ENCODE measurements around the gene WDR47.
"Not testable (repeated sequence)": the region's sequence is repeated elsewhere in the genome, so short reads cannot be mapped to it uniquely, and the experiment has no call there.

WDR47 gene

GRCh38 chr1:109017134-109017533, 24.8 kb downstream of the WDR47 start:
- Histone ChIP-seq H3K27me3 (replicated peaks; ENCODE audit: insufficient read depth, low read length) (no peaks in the 10 kb centered on the region), H3K9me3 (replicated peaks; ENCODE audit: insufficient read depth, low read length) (no peaks in the 10 kb centered on the region), H3K4me2 (ENCODE audit: low read depth, low read length) (no peak overlapping the region), H3K9me2 (replicated peaks; ENCODE audit: insufficient read depth, low read length) (no peaks in the 10 kb centered on the region), H3K4me1 (ENCODE audit: low read length) (no peaks in the 10 kb centered on the region), H2AFZ (ENCODE audit: low read length) (no peak overlapping the region), H3K79me2 (ENCODE audit: low read length) (no peaks in the 10 kb centered on the region), H3K36me3 (replicated peaks; ENCODE audit: insufficient read depth, low read length) (no peaks in the 10 kb centered on the region), H4K20me1 (ENCODE audit: insufficient read depth, low read length) (no peaks in the 10 kb centered on the region), H3K4me3 (ENCODE audit: low read length) (no peak overlapping the region), H3K9ac (ENCODE audit: low read length) (no peak overlapping the region), H3F3A (ENCODE audit: insufficient read depth, low read length) (no peaks in the 10 kb centered on the region), H3K27ac (ENCODE audit: low read length) (no peak overlapping the region)
- TF ChIP-seq EZH2 (optimal IDR thresholded peaks at IDR 0.05; ENCODE audit: low read depth, low read length) (no peak), EZH2phosphoT487 (IDR thresholded peaks at IDR 0.05; ENCODE audit: low read length) (no peak), CTCF (IDR thresholded peaks at IDR 0.05; ENCODE audit: low read length) (no peak)
- no peak for DNase-seq

GRCh38 chr1:109011335-109011734, 30.6 kb downstream of the WDR47 start:
- Histone ChIP-seq H3K4me1 (ENCODE audit: low read length) (no peaks in the 10 kb centered on the region), H3K36me3 (replicated peaks; ENCODE audit: insufficient read depth, low read length) (no peaks in the 10 kb centered on the region), H3F3A (ENCODE audit: insufficient read depth, low read length) (no peaks in the 10 kb centered on the region), H3K4me3 (ENCODE audit: low read length) (no peak overlapping the region), H3K4me2 (ENCODE audit: low read depth, low read length) (no peak overlapping the region), H3K79me2 (ENCODE audit: low read length) (no peaks in the 10 kb centered on the region), H3K9me3 (replicated peaks; ENCODE audit: insufficient read depth, low read length) (no peaks in the 10 kb centered on the region), H3K9ac (ENCODE audit: low read length) (no peak overlapping the region), H2AFZ (ENCODE audit: low read length) (no peak overlapping the region), H4K20me1 (ENCODE audit: insufficient read depth, low read length) (no peaks in the 10 kb centered on the region), H3K27me3 (replicated peaks; ENCODE audit: insufficient read depth, low read length) (no peaks in the 10 kb centered on the region), H3K9me2 (replicated peaks; ENCODE audit: insufficient read depth, low read length) (no peaks in the 10 kb centered on the region), H3K27ac (ENCODE audit: low read length) (no peak overlapping the region)
- no peak for TF ChIP-seq EZH2phosphoT487 (IDR thresholded peaks at IDR 0.05; ENCODE audit: low read length)
- TF ChIP-seq CTCF (IDR thresholded peaks at IDR 0.05; ENCODE audit: low read length): no peak
- no peak for TF ChIP-seq EZH2 (optimal IDR thresholded peaks at IDR 0.05; ENCODE audit: low read depth, low read length)
- no peak for DNase-seq

- not testable (repeated sequence) for H3K4me1 ChIP-seq (ENCODE audit: low read length); H3K9me3 ChIP-seq (replicated peaks; ENCODE audit: insufficient read depth, low read length); H3F3A ChIP-seq (ENCODE audit: insufficient read depth, low read length); H3K4me2 ChIP-seq (ENCODE audit: low read depth, low read length); H2AFZ ChIP-seq (ENCODE audit: low read length); H4K20me1 ChIP-seq (ENCODE audit: insufficient read depth, low read length); H3K9me2 ChIP-seq (replicated peaks; ENCODE audit: insufficient read depth, low read length); H3K4me3 ChIP-seq (ENCODE audit: low read length); DNase-seq; H3K27me3 ChIP-seq (replicated peaks; ENCODE audit: insufficient read depth, low read length); H3K9ac ChIP-seq (ENCODE audit: low read length); H3K27ac ChIP-seq (ENCODE audit: low read length); H3K79me2 ChIP-seq (ENCODE audit: low read length); H3K36me3 ChIP-seq (replicated peaks; ENCODE audit: insufficient read depth, low read length)
Measured at GRCh38 chr1:108996622-108997021, 45.3 kb downstream of the WDR47 start.

GRCh38 chr1:108983114-108983513, 58.8 kb downstream of the WDR47 start:
- TF ChIP-seq EZH2phosphoT487 (IDR thresholded peaks at IDR 0.05; ENCODE audit: low read length): no peak
- TF ChIP-seq CTCF (IDR thresholded peaks at IDR 0.05; ENCODE audit: low read length): no peak
- DNase-seq: no peak
- no peaks in the 10 kb centered on the region for H3F3A ChIP-seq (ENCODE audit: insufficient read depth, low read length)
- H3K79me2 ChIP-seq (ENCODE audit: low read length): no peaks in the 10 kb centered on the region
- H3K27ac ChIP-seq (ENCODE audit: low read length): no peak overlapping the region
- no peaks in the 10 kb centered on the region for H3K9me2 ChIP-seq (replicated peaks; ENCODE audit: insufficient read depth, low read length)
- H3K36me3 ChIP-seq (replicated peaks; ENCODE audit: insufficient read depth, low read length): no peaks in the 10 kb centered on the region
- H2AFZ ChIP-seq (ENCODE audit: low read length): no peak overlapping the region
- H3K4me3 ChIP-seq (ENCODE audit: low read length): no peak overlapping the region
- H3K9ac ChIP-seq (ENCODE audit: low read length): no peak overlapping the region
- no peaks in the 10 kb centered on the region for H3K4me1 ChIP-seq (ENCODE audit: low read length)
- no peaks in the 10 kb centered on the region for H3K27me3 ChIP-seq (replicated peaks; ENCODE audit: insufficient read depth, low read length)
- no peak overlapping the region for H3K4me2 ChIP-seq (ENCODE audit: low read depth, low read length)
- no peaks in the 10 kb centered on the region for H3K9me3 ChIP-seq (replicated peaks; ENCODE audit: insufficient read depth, low read length)
- no peaks in the 10 kb centered on the region for H4K20me1 ChIP-seq (ENCODE audit: insufficient read depth, low read length)
